ENCODE results near the gene TMEM245.
"Not testable (repeated sequence)": the region's sequence is repeated elsewhere in the genome, so short reads cannot be mapped to it uniquely, and the experiment has no call there.

Gene TMEM245

DNA sequence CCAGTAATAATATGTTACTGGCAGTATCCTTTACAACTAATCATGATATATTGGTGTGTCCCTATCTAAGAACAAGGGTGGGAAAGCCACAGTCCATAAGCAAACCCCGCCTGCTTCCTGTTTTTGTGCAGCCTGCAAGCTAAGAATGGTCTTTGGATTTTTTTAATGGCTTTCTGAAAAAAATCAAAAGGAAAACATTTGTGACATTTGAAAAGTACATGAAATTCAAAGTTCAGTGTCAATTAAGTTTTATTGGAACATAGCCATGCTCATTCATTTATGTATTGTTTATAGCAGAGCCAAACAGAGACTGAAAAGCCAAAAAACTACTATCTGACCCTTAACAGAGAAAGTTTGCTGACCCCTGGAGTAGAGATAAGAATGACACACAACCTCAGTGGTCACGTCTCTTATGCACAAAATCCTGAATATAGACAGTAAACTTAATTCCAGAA is 12.8 kb upstream of the TMEM245 start:
- no peak for DNase-seq (ENCODE audit: low spot score)

DNA sequence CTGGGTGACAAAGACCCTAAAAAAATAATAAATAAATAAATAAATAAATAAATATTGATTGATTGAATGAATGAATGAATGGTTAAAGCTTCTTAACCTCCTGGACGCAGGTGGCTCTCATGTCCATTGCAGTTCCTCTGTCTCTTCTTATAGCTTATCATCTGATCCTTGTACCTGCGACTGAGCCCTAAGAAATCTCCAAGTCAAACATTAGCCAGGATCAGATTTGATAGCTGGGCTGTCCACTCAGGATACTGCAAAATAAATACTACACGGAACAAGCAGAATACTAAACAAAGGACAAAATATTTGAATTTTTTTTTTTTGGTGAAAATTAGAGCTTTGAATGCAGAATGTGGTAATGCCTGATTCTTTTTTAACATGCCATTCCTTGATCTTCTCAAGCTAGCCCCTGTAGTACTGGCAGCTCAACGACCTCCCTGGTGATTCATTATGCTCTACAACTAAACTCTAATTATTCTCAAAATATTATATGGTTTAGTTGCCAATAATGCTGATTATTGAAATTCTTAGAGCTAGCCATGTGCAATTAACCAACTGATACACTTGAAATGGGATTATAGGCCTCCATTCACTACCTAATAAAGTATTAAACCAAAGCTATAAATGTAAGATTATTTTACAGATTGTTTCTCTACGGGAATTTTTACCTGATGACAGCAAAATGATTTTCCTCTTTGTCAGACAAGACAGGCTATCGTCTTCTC is 9.9 kb upstream of the TMEM245 start:
- no peak for DNase-seq (ENCODE audit: low spot score)

DNA sequence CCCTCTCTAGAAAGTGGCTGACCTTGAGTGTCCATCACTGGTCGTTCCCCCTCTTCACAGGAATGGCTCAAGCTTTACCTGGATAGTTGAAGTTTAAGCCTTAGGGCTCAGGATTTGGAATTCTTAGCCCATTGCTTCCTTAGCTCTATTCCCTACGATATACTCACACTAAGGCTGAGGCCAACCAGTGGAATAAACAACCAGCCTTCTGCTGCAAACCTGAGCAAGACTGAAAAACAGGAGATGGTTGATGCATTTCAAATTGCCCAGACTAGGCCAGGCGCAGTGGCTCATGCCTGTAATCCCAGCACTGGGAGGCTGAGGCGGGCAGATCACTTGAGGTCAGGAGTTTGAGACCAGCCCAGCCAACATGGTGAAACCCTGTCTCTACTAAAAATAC is 6.9 kb upstream of the TMEM245 start:
- DNase-seq (ENCODE audit: low spot score) = not testable (repeated sequence)

DNA sequence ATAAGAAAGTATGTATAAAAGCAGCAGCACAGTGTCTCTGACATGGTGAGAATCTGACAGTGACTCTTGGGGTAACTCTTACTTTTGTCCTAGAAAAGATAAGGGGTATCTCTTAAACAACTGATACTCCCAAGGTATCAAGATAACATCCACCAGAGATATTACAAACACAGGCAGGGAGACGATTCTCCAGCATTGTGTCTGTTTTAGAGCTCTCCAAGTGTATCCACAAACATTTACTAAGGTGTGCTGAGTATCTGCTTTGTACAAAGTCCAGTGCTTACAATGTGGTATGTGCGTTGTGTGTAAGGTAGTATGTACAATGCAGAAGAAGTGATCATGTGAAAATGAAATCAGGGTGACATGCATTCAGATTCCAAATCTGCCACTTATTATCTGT is 4.4 kb upstream of the TMEM245 start:
- DNase-seq (ENCODE audit: low spot score) = no peak

DNA sequence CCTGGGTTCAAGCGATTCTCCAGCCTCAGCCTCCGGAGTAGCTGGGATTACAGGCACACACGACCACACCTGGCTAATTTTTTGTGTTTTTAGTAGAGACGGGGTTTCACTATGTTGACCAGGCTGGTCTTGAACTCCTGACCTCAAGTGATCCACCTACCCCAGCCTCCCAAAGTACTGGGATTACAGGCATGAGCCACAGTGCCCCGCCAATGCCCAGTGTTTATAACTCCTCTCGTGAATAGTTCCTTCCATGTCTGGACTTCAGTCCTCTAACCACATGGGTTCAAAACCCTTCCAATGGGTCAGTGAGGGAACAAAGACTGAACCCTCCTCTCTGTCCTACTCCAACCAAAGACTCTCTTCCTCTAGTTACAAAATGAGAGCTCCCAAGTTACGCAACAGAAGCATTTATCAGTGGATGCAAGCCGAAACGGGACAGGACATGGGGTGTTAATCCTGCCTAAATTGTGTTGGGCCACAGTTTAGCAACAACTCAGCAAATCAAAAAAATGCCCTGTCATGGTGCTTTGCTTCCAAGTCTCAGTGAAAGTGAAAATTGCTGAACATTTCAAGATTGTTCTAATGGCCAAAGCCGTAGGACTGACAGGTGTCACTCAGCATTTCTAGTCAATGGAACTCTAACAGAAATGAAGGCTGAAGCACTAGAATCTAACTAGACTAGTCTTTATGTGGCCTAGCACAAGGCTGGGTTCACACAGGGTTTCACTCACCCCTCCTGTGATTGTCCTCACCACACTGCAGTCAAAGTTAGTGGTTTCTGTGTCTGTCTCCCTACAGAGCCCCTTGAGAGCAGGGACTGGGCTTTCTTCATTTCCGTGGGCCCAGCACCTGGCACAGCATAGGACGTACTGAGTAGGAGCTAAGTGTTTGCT is 3.2 kb upstream of the TMEM245 start:
- DNase-seq (ENCODE audit: low spot score) = no peak

DNA sequence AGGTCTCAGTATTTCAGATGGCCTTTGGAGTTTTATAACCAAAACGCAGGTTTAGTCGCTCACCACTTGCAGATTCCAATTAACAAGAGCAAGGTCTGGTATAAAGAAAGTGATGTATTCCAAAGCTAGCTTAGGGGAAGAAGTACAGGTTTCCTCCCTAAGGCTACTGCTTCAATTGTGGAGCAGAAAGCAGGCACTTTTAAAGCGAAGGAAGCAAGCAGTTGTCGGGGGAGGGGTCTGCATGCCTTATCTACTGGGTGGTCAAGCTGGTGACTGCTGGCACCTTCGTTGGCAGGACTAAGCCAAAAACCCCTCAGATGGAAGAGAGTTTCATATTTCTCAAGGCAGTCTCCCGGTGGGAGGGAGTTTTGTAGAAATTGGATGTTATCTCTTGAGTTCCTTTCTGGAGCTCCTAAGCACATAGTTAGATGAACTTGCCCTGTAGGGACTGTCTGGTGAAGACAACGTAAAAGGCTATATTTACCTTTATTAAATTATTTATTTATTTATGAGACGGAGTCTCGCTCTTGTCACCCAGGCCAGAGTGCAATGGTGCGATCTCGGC is 1.6 kb upstream of the TMEM245 start:
- no peak for DNase-seq (ENCODE audit: low spot score)

DNA sequence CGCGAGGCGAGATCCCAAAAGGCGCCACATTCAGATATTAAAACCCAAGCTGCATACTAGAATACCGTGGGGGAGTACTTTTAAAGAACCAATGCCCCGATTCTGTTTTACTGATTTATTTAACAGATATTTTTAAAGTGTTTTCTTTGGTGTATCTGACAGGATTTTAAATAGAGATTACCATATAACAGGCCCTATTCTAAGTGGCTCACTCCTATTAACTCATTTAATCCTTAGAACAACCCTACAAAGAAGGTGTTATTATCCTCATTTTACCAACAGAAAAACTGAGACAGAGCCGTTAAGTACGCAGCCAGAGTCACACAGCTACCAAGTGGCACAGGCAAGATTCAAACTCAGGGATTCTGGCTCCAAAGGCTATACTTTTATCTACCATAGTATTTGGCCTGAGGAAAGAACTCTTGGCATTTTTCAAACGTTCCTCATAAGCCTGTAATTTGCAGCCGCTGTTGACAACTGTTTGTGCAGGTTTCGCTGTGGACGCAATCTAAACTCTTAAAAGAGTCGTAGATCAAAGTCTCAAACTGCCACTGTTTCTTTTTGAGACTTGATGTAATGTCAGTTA is 550 bp upstream of the TMEM245 start:
- DNase-seq (ENCODE audit: low spot score) = no peak

DNA sequence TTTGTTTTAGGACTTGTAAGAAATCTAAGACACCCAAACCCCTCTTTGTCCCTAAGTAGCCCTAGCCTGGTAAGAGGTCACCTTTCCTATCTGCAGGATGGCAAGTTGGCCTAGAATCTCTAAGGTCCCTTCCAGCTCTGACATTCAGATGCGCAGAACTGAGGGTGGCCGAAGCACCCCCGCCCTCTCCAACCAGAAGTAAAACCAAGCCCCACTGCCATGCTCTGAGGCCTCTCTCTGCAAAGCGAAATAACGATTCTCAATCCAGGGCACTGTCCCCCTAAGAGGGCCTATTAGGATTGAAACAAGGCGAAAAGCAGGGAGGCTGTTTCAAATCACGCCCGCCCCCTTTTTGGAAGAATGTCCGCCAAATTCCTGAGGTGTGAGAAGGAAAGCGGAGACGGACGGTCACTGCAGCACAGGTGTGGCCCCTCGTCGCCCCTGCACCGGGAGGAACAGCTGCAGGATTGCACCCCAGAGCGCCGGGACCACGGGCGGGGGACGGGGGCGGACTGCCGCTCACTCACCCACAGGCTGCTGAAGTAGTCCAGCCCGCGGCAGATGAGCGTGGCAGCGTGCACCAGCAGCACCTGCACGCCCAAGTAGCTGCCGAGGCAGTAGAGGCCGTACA is 824 bp downstream of the TMEM245 start:
- no peak for DNase-seq (ENCODE audit: low spot score)

DNA sequence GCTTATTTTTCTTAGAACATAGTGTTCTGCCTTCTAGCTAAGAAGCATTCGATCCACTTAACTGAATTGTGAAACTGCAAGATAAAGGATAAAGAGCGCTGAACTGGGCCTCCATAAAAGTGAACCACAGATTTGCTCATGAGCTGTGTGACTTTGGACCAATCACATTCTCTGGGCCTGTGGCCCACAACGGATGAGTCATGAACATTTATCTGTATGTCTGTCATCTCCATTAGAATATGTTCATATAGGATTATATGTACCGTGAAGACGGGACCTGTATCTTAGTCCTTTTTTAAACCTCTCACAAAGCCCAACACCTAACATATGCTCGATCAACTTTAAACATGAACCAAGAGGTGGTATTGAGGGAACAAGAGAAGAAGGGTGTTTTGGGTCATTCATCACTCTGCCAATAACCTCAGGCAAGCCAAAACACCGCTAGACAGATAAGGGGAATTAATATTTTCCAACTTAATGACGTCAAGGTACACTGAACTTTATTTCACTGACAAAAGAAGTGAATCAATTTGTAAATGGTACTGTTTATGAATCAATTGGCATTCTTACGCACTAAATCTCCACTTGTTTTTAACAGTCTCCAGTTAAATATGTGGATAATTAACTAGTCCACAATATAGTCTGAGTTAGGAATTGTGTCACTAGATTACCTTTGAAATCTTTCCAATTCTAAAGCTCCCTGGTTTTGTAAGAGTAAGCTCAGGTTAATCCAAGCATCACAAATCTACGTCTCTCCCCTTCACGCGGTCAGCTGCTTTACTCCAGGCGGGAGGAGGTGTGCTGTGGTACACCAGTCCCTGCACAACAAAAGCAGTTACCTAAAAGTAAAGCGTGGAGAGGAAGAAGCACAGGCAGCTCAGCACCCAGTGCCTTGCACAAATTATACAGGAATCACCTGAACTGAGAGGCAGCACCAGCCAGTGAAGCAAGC is 1.6 kb downstream of the TMEM245 start:
- peak; percentile 37 for DNase-seq (ENCODE audit: low spot score)

DNA sequence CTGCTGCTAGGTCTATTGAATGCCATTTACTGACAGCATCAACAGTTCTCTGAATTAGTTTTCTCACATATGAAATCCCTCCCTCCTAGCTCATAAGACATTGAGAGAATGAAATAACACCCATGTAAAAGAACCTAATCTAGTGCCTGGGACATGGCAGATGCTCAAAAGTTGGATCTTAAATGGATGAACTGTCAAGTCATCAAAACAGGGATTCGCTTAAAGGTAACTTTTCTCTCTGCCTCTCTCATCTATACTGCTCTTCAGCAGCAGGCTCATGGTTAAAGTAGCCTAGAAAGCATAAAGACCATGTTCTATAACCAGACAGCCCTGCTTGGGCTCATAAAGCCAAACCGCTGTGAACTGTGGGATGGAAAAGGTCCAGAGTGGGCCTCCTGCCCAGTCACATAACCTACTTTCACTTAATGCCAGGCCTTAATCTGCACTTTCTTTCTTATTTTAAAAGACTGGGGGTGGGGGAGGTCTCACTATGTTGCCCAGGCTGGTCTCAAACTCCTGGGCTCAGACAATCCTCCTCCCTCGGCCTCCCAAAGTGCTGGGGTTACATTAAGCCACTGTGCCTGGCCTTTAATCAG is 3.7 kb downstream of the TMEM245 start:
- no peak for DNase-seq (ENCODE audit: low spot score)

DNA sequence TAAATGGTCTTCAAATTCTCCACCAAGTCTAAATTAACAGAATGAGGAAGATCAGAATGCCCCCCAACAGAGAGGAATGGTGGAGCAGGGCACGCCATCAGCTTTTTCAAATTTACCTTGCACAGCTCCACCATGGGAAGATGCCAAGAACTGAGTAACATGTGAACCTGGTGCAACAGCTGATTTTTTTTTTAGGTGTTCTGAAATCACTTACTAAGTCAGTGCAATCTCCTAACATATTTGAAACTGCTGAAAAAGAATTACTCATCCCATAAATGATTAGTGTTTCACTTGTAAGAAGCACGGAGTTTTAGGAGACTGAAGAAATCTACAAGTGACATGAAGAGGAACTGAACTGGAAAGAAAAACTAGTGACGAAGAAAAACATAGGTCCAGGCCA is 5.1 kb downstream of the TMEM245 start:
- DNase-seq (ENCODE audit: low spot score) = no peak

DNA sequence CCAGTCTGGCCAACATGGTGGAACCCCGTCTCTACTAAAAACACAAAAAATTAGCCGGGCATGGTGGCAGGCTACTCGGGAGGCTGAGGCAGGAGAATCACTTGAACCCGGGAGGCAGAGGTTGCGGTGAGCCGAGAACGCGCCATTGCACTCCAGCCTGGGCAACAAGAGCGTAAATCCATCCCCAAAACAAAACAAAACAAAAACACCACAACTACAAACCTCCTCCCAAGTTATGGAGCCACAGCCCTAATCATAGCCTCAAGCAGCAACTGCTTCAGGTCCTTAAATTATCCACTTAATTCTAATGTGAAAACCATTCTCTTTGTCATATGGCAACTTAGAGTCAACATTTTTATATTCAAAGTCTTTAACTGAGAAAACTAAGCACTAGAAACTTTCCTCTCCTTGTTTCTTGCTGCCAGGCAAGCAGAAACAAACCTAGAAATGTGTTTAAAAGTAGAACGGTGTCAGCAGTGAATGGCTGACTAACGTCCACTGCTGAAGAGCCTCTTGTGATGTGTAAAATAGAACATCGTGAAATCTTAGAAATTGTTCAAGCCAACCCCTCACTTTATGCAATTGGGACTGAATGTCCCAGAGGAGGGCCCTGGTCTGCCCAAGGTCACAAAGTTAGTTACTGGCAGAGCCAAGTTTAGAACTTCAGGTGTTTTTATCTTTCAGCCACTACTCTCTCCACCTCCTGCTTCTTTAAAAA is 5.7 kb downstream of the TMEM245 start:
- DNase-seq (ENCODE audit: low spot score) = no peak

DNA sequence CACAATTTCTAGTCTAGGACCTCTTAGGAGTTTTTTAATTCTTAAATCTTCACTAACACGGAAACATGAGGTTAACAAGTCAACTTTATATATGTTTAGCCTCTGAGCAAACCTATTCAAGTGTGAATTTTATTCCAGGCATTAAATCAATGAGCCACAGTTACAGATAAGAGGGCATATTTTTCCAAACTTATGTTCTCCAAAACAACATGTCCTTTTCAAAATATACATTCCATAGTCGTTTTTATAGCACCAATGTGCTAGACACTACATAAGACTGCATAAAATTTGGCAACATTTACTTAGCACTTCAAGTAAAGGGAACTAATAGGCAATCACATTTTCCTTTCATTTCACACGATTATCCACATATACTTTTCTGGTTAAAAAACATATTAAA is 6.5 kb downstream of the TMEM245 start:
- DNase-seq (ENCODE audit: low spot score) = no peak

DNA sequence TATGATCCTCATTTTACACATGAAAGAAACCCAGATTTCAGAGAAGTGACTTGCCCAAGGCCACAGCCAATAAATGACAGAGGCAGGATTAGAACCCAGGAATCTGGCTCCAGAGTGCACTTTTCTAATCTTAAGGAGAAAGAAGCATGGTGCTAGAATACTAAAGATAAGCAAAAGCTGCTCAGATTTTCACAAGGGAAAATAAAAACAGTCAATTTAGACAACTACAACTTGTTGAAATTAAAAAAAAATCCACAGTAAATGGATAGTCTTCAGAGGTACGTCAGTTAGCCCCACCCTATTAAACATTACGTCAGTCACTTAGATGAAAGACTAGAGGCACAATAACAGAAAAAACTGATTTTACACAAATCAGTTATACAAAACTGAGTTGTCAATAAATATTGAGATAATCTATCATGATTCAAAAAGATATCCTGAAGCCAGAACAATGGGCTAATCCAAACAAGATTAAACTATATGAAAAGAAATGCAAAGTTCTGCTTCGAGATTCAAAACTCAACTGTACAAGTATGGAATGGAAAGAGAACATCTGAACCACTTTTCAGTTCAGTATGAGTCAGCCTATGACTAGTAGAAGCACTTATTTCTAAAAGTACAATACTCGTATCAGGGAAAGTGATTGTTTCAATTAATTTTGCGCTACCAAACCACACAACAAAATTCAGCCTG is 9.3 kb downstream of the TMEM245 start:
- DNase-seq (ENCODE audit: low spot score) = no peak

DNA sequence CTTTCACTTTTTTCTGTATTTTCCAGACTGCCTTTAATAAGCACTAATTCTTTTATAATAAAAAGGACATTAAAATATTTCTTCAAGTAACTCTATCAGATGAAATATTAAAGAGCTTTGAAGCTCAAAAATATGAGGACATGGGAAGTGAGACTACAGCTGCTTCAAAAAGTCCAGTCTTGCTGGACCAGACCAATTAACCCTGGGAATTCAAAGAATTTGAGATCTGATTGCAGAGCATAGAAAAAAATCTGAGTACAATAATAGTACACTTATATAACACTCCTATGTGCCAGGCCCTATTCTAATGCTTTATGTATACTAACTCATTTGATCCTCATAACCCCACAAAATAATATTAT is 9.8 kb downstream of the TMEM245 start:
- no peak for DNase-seq (ENCODE audit: low spot score)

DNA sequence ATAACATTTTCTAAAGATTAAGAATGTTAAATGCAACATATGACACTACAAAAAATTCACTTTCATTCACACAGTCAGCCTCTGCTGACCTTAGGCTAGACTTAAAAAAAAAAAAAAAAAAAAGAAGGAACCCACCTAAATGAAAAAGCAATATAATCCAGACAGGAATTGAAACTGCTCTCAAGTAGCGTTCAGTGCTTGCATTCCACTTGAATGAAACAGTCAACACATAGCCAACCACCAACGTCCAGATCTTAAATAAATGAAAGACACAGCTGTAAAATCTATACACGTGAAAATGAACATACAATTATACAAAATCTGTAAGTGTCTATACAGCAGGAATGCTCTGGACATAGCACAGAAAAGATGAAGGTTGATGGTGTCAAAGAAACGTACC is 11.4 kb downstream of the TMEM245 start:
- no peak for DNase-seq (ENCODE audit: low spot score)

DNA sequence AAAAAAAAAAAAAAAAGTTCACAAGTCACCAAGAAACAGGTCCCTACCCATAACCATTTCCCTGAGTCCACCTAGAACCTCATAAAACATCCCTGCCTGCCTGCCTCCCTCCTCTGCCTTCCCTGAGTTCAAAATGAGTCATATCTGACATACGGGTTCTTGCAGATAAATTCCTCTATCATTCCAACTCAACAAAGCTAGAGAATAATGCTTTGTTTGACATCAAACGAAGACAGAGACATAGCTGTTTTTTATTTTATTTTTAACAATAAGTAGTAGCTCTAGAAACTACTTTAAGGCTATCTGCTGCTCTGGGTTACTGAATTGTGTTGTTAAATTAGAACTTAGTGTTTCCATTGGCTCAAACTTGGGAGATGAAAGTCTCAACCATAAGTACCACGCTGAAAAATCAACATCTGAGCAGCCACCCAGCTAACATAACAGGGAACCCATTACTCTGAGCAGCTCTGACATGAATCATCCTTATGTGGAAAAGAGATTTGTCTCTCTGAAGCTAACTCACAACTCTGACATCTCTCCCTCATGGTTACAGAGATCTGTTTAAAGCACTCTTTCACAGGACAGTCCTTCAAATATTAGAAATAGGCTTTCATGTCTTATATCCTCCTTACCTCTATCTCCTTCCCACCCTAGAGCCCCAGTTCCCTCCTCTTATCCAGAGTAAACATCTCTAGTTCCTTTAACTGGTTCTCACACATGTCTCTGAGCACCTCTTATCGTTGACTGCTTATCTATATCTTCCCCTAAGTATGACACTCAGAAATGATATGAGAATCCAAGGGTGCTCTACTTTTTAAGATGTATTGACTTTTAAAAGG is 12.1 kb downstream of the TMEM245 start:
- DNase-seq (ENCODE audit: low spot score) = no peak

DNA sequence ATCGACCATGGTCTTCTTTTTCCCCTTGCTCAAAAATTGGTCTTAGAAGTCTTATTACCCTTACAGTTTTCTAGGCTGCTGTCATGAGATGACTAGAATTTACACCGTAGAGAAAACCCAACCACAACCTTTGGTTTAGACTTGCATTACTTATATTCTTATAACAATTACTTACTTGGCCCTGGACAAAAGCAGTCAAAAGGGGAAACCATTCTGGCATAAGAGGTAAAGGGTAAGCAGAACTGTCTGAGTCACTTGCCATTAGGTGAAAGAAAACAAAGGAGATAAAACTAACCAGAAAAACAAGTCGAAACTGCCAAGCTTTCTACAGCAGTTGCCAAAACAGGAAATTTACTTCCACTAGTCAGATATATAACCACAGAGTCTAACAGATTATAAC is 17.9 kb downstream of the TMEM245 start:
- DNase-seq (ENCODE audit: low spot score) = no peak

DNA sequence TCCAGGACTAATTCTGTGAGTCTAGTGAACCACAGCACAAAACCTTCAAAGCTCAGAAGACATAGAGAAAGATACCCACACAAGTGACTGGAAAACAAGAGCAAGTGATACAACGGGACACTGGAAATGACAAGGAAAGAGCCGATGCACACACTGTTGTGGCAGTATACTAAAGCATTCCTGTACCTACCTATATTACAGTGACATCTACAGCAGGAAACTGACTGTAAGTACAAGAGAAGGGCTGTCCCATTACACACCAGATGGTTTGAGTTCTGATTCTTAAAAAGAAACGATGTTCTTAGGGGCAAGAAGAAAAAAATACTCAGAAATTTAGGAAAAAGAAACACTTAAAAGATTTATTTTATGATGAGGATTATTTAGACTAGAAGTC is 18.5 kb downstream of the TMEM245 start:
- DNase-seq (ENCODE audit: low spot score) = no peak
